Activated CD4-positive, alpha-beta T cell treated with anti-CD3 and anti-CD28 coated beads, Interleukin-2, amount 50 U/mL, for 24 hours (primary cell): ENCODE measurements around the gene FGGY.
"Not testable (repeated sequence)": the region's sequence is repeated elsewhere in the genome, so short reads cannot be mapped to it uniquely, and the experiment has no call there.

Experiments used
- DNase-seq, 2 donors: peaks; one replicate each; pipeline ENCODE4 v3.0.0-alpha.2; 2020; ENCODE audit warnings: low read depth in 1 of 2, low spot score in 1 of 2

Gene FGGY

DNA sequence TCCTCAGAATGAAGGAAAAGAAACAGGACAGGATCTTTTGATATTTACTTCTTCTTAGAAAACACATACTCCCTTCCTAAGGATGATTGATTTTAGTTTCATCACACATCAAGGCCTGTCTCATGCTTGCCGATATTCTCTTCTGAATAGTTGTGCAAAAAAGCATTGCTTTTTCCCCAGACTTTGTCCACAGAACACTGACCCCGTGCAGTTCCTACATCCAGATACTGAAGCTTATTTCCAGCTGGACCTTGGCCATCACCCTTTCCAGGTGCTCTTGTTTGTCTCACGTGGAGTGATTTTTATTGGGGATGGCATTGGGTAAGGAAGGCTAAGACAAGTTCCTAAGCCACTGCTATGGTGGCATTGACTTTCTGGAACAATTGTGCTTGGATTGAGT is 320.5 kb downstream of the FGGY start:
- no peak for DNase-seq

DNA sequence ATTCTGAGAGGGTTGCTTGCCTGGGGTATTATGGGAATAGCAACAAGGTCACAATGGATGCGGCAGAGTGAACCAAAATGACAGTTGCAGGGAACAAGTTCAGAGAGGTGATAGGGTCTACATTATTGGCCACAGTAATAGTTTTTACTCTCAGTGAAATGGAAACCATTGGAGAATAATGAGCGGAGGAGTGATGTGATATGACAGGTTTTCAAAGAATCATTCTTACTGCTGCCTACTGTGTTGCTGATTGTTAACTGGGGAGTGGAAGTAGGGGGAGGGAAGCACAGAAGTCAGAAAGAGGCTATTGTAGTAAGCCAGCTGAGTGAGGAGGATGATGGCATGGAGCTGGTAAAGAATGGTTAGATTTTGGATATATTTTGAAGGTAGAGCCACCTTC is 322.7 kb downstream of the FGGY start:
- DNase-seq: no peak

- no peak for DNase-seq
Measured at GRCh38 chr1:59625384-59625783, 328.5 kb downstream of the FGGY start.

DNA sequence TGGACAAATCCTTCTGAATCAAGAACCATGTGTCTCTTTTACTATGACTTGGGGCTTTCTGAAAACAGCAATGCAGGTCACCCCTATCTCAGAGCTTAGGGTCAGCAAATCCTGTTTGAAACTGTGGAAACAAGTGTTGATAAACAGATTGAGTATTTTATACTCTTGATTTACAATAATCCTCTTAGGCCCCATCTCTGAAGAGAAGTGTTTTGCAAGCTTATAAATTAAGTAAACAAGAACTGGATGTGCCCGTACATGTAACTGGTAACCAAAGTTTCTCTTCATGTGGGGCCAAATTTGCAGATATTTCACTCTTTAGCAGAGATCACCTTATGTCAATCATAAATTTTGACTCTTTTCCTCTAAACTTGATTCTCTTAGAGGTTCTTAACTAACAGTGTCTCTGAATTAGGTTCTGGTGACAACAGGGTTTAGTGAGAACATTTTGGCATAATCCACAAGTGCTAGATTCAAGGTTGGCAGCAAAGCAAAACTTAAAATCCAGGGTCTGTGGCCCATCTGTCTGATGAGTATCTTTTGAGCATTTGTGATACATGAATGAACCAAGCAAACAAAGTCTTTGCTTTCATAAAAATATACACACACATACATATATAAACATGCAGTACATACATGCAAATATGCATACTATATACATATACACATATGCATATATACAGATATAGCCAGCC is 334.8 kb downstream of the FGGY start:
- no peak for DNase-seq

GRCh38 chr1:59635097-59635496 is 338.2 kb downstream of the FGGY start:
- no peak for DNase-seq

GRCh38 chr1:59638231-59638711 is 341.4 kb downstream of the FGGY start:
- DNase-seq: no peak

- no peak for DNase-seq
Measured at GRCh38 chr1:59639266-59639665, 342.4 kb downstream of the FGGY start.

DNA sequence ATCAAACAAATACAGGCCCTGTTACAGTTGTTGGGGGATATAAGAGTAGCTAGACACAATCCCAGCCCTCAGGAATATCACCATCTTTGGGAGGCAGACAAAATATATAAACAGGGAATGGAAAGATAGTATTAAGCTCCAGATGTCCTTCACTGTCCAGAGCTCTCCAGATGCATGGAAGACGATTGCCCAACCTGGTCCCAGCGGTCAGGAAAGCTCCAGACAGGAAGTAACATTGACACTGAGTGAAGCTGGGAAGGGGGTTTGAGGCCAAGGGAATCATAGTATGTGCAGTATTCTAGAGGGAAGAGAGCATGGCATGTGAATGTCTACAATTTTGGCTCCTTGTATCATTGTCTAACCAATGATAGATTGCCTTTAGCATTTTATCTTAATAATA is 344.0 kb downstream of the FGGY start:
- DNase-seq: no peak

DNA sequence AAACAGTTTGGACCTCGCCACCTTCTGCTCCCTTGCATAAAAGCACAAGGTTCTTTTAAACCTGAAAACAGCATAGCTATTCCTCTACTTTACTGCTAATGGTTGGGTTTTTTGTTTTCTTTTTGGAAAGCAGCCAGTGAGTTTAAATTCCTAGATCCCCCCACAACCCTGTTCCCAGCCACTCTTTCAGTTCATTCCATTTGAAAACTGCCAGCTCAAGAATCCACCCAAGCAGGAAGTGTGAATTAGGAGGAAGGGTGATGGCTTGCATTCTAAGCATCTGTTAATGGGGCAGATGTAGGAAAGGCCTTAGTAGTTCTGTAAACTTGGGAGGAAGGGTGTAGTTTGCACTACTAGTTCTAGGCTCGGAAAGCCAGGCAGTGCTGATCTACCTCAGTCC is 344.9 kb downstream of the FGGY start:
- DNase-seq: no peak

DNA sequence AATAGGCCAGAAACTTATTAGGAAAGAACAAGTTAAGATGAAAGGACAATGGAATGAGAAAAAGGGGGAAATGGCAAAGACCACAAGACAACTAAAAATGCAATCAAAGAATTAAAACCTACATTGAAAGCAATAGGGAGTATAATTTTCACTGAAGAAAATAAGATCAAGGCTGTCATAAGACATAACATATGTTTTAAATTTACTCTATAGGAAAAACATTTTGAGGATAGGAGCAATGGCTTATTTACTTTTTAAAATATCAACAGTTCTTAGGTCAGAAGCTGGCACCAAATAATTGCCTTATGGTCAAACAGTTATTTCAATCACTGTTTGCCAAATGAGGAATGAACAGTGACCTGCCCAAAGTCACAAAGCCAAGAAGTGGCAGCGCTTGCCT is 346.6 kb downstream of the FGGY start:
- no peak for DNase-seq

DNA sequence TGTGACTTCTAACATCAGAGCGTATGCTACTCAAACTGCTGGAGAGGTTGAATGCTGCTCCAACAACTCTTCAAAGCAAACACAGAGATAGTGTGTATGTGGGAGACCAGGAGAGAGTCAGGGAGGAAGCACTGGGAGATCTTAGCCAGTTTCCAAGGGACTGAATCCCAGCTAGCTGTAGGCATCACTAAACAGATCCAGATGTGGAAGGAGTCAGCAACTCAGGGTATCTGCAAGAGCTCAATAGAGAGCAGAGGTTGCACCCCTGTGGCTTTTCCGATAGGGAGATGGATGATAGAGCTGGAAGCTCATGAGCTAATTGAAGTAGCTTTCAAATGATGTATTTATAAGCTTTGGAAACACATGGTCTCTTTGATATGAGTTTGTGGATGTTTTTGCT is 349.0 kb downstream of the FGGY start:
- DNase-seq: no peak

DNA sequence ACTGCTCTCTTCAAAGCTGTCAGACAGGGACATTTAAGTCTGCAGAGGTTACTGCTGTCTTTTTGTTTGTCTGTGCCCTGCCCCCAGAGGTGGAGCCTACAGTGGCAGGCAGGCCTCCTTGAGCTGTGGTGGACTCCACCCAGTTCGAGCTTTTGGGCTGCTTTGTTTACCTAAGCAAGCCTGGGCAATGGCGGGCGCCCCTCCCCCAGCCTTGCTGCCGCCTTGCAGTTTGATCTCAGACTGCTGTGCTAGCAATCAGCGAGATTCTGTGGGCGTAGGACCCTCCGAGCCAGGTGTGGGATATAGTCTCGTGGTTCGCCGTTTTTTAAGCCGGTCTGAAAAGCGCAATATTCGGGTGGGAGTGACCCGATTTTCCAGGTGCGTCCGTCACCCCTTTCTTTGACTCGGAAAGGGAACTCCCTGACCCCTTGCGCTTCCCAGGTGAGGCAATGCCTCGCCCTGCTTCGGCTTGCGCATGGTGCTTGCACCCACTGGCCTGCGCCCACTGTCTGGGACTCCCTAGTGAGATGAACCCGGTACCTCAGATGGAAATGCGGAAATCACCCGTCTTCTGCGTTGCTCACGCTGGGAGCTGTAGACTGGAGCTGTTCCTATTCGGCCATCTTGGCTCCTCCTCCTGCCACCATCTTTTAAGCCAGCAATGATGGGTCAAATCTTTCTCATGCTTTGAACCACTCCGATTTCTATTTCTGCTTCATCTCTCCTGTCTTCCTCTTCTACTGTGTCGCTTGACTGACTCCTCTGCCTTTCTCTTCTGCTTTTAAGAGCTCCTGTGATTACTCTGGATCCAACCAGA is 356.5 kb downstream of the FGGY start:
- DNase-seq: not testable (repeated sequence)

DNA sequence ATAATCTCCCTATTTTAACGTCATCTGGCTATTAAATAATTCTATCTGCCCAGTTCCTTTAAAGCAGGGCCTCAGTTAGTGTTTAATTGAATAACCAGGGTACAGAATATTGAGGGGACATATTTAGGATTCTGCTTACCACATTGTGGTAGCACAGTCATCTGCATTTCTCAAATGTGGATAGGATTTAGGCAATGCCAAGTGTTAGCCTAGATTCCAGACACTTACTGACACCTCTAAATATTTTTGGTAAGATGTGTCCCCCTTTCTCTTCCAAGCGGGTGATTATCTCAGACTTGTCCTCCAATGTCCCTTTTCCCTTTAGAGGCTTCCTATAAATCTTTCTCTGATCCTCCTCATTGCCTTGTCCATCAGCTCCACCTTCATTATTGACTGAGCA is 357.1 kb downstream of the FGGY start:
- DNase-seq: no peak

- DNase-seq: no peak
Measured at GRCh38 chr1:59657873-59658465, 361.1 kb downstream of the FGGY start.

DNA sequence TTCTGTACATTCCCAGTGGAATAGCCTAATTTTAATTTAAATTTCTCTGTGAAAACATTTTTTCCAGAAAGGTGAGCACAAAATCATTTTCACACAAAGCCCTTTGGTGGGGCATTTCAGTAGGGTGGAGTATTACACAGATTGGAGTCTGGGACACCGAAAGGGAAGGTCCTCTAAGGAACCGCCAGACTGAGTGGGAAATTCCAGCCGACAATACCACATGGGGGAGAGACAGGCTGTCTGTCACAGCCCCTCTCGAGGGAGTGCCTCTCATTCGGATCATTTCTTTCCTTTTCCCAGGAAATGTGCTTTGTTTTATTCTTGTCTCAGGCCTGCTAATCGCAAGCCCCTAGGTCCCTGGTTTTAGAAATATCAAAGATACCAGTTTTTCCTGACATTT is 367.3 kb downstream of the FGGY start:
- no peak for DNase-seq

GRCh38 chr1:59666106-59666505 is 369.2 kb downstream of the FGGY start:
- DNase-seq: no peak

DNA sequence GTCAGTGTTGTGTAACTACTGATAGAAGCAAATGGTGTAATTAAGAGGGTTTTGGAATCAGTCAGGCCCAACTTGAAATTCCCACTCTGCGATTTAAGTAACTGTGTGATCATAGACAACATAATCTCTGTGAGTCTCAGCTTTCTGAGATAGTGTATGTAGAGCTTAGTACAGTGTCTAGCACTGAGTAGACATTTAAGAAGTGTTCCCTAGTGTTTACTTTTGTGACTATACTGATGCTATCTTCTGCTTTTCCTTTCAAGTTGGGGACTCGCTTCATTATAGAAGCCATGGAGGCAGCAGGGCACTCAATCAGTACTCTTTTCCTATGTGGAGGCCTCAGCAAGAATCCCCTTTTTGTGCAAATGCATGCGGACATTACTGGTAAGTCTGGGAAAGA is 370.1 kb downstream of the FGGY start:
- DNase-seq: no peak

DNA sequence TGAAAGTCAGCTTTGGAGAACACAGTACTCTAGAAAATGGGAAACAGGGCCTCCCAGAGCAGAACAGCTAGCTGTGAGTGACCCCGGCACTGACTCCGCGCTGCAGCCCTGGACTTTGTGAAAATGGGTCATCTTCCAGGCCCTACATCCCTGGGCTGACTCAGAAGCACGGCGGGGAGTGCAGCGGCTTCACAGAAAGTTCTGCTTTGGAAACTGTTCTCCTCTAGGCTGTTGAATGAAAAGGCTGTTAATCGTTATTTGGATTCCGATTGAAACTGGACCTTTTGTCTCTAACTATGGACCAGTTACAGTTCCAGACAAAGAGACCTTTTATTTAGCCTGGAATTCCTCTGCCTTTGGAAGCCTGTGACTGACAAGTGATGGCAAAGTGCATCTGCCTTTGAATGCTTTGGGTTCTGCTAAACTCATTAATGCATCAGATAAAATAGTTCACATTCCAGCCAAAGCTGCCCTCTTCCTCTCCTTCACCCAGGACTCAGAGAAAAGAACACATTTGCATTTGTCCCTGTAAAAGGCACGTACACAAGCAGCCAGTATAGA is 372.9 kb downstream of the FGGY start:
- no peak for DNase-seq

- no peak for DNase-seq
Measured at GRCh38 chr1:59670662-59671061, 373.8 kb downstream of the FGGY start.

DNA sequence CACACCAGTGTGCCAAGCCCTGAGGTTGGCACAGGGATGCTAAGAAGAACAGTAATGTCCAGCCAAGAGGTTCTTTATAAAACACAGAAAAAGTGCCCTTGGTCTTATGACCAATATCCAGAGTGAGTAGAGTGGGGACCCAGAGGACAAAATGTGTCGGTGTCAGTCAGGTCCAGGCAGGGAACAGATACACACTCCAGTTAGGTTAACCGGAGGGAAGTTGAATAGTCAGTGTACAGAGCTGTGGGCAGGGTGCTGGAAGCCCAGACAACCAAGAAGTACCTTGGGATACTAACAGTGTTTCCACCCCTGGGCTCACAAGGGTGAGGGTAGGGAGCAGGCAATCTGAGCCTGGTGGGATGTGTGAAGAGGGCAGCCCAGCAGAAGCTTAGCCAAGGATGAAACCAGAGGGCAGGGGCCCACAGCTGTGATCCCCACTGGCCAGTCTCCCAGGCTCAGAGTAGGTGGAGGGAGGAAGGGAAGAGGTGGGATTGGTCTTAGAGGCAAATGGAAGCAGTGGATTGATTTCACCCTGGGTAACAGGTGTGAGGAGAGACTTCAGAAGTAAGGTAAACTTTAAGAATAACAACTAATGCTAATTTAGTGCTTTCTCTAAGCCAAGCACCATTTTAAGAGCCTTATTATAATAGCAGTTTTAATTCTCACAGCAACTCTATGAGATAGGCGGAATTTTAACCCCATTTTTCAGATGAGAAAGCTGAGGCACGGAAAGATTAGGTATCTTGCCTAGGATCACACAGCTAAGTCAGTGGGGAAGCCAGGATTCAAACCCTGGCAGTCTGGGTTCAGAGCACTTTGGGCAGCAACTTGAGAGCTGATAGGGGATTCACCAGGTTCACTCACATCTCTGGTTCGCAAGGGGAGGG is 374.4 kb downstream of the FGGY start:
- DNase-seq: no peak

- DNase-seq: no peak
Measured at GRCh38 chr1:59671953-59672305, 375.0 kb downstream of the FGGY start.
